ENCODE results near the gene TMOD3. TPM values are rescaled to one million over a fixed set of nuclear protein-coding genes. Genes with fewer than 3 reads are reported as not detected.

The TMOD3 gene
- total and polyA plus RNA-seq, 2 experiments from 2014 or later, result 26.1 to 29.9 TPM

- no peak for DNase-seq (ENCODE audit: low spot score)
- Mint-ChIP-seq H3K9me3 (no peaks in the 10 kb centered on the region), H3K36me3 (ENCODE audit: low read depth) (peaks cover 41% of the 10 kb centered on the region), H3K4me1 (peaks cover 12% of the 10 kb centered on the region; the same call in 2 of the 3 replicates), H3K4me3 (no peak overlapping the region), H3K27ac (no peak overlapping the region), H3K27me3 (ENCODE audit: insufficient read depth, low read depth, poor library complexity) (peaks cover 2% of the 10 kb centered on the region)
- Histone ChIP-seq H3K9me2 (ENCODE audit: insufficient read depth) (no peaks in the 10 kb centered on the region), H3K79me2 (replicated peaks; ENCODE audit: insufficient read depth) (peaks cover 9% of the 10 kb centered on the region; the same call in 1 of the 2 replicates), H3K27me3 (ENCODE audit: insufficient read depth) (no peaks in the 10 kb centered on the region), H3K36me3 (ENCODE audit: insufficient read depth) (peaks cover 11% of the 10 kb centered on the region), H4K20me1 (replicated peaks; ENCODE audit: insufficient read depth) (peaks cover 9% of the 10 kb centered on the region; the same call in 1 of the 2 replicates), H3K4me1 (ENCODE audit: insufficient read depth) (no peaks in the 10 kb centered on the region), H3K27ac (ENCODE audit: low read depth) (no peak overlapping the region), H3K4me2 (no peak overlapping the region), H2AFZ (no peak overlapping the region), H3K4me3 (no peak overlapping the region), H3F3A (replicated peaks; ENCODE audit: low read depth) (no peaks in the 10 kb centered on the region)
- no peak for ATAC-seq
- no peak for TF ChIP-seq JUNB (IDR thresholded peaks at IDR 0.05; ENCODE audit: unreplicated experiment)
- no peak for TF ChIP-seq ZNF114 (CRISPR knock-in tag; IDR thresholded peaks at IDR 0.05)
- no peak for TF ChIP-seq NANOG (IDR thresholded peaks at IDR 0.05; ENCODE audit: borderline replicate concordance)
- no peak for TF ChIP-seq CTCF (conservative IDR thresholded peaks at IDR 0.05; ENCODE audit: low read depth in 2 of 2)
- no peak for TF ChIP-seq ETS1 (IDR thresholded peaks at IDR 0.05)
- TF ChIP-seq EZH2phosphoT487 (IDR thresholded peaks at IDR 0.05; ENCODE audit: unreplicated experiment), result no peak
- TF ChIP-seq POLR2AphosphoS5 (IDR thresholded peaks at IDR 0.05; ENCODE audit: low read depth), result no peak
- no peak for TF ChIP-seq REST (IDR thresholded peaks at IDR 0.05; ENCODE audit: unreplicated experiment)
- no peak for TF ChIP-seq STAT1 (IDR thresholded peaks at IDR 0.05; ENCODE audit: unreplicated experiment)
- no peak for TF ChIP-seq CREB1 (CRISPR knock-in tag; IDR thresholded peaks at IDR 0.05; ENCODE audit: low read depth)
- TF ChIP-seq EZH2 (IDR thresholded peaks at IDR 0.05; ENCODE audit: low read depth, unreplicated experiment), result no peak
- TF ChIP-seq ZNF331 (CRISPR knock-in tag; IDR thresholded peaks at IDR 0.05; ENCODE audit: low read depth), result no peak
Measured at GRCh38 chr15:51939216-51939615, 109.8 kb downstream of the TMOD3 start.

Measured in GM23338 (cell line).